GM12878 (cell line): ENCODE results near the gene EPHB2.

Source experiments
- BMI1 ChIP-seq: fragments of 450-650 bp; IDR thresholded peaks from 2 replicates; pipeline ENCODE4 v1.6.1; 2016; ENCODE audit warnings: mild to moderate bottlenecking, moderate library complexity, borderline replicate concordance
- EP300 ChIP-seq, 2 experiments: fragments of 150-350 bp in 1 of 2; IDR thresholded peaks; 2 replicates each; pipeline ENCODE4 v1.6.1; 2011 to 2012; ENCODE audit warnings: low read depth in 2 of 2, low read length in 2 of 2, borderline replicate concordance in 1 of 2, improper control_type of control experiment in 1 of 2, inconsistent platforms in 1 of 2; ENCODE audit not compliant: control insufficient read depth in 1 of 2
- PKNOX1 ChIP-seq: fragments of 450-650 bp; IDR thresholded peaks from 2 replicates; pipeline ENCODE4 v1.6.1; 2016; ENCODE audit warnings: mild to moderate bottlenecking
- POLR2AphosphoS2 ChIP-seq: IDR thresholded peaks from 2 replicates; pipeline ENCODE4 v1.6.1; 2011; ENCODE audit warnings: low read depth, mild to moderate bottlenecking, low read length, improper control_type of control experiment, moderate library complexity
- RFX5 ChIP-seq: IDR thresholded peaks from 2 replicates; pipeline ENCODE4 v1.6.1; 2011; ENCODE audit warnings: low read depth, low read length, improper control_type of control experiment

- TF ChIP-seq BMI1 (no peak), PKNOX1 (no peak), RFX5 (no peak), POLR2AphosphoS2 (no peak), EP300 (IDR thresholded peaks at IDR 0.05; ENCODE audit: borderline replicate concordance in 1 of 2, control insufficient read depth in 1 of 2, low read depth in 2 of 2, low read length in 2 of 2) (no peak)
These were observed 76.3 kb downstream of the EPHB2 start for GRCh38 chr1:22786719-22787489.
